ENCODE data around the gene NOPCHAP1.
A peak's percentile ranks its signal among the peaks of the same experiment; 100 is the strongest.

Gene NOPCHAP1

GRCh38 chr12:104953323-104953722 is 32.8 kb upstream of the NOPCHAP1 start:
- H3K9ac ChIP-seq (ENCODE audit: low read length in 2 of 2), result no peak overlapping the region
- no peaks in the 10 kb centered on the region for H3K27me3 ChIP-seq (ENCODE audit: control insufficient read depth in 1 of 2, insufficient read depth in 2 of 2, low read length in 2 of 2)
- no peaks in the 10 kb centered on the region for H3K4me1 ChIP-seq (ENCODE audit: control insufficient read depth, insufficient read depth, low read length)
- no peaks in the 10 kb centered on the region for H3K9me3 ChIP-seq (ENCODE audit: control insufficient read depth in 2 of 2, low read length in 2 of 2)
- no peak overlapping the region for H3K27ac ChIP-seq (ENCODE audit: low read length)
- H3K4me3 ChIP-seq (ENCODE audit: low read length in 2 of 2), result no peak overlapping the region
- no peaks in the 10 kb centered on the region for H3K36me3 ChIP-seq (ENCODE audit: control insufficient read depth in 2 of 2, insufficient read depth in 2 of 2, low read length in 2 of 2)

- Histone ChIP-seq H3K27ac (ENCODE audit: low read length) (no peak overlapping the region), H3K4me3 (ENCODE audit: low read length in 2 of 2) (no peak overlapping the region), H3K27me3 (ENCODE audit: control insufficient read depth in 1 of 2, insufficient read depth in 2 of 2, low read length in 2 of 2) (no peaks in the 10 kb centered on the region), H3K36me3 (ENCODE audit: control insufficient read depth in 2 of 2, insufficient read depth in 2 of 2, low read length in 2 of 2) (no peaks in the 10 kb centered on the region), H3K4me1 (ENCODE audit: control insufficient read depth, insufficient read depth, low read length) (peaks cover 9% of the 10 kb centered on the region), H3K9ac (ENCODE audit: low read length in 2 of 2) (no peak overlapping the region), H3K9me3 (ENCODE audit: control insufficient read depth in 2 of 2, low read length in 2 of 2) (no peaks in the 10 kb centered on the region)
These were observed 30.4 kb upstream of the NOPCHAP1 start for GRCh38 chr12:104955703-104956102.

GRCh38 chr12:104956870-104957718 is 29.0 kb upstream of the NOPCHAP1 start:
- Histone ChIP-seq H3K9me3 (ENCODE audit: control insufficient read depth in 2 of 2, low read length in 2 of 2) (no peaks in the 10 kb centered on the region), H3K9ac (ENCODE audit: low read length in 2 of 2) (peak overlapping the region; percentile 58 to 69), H3K4me1 (ENCODE audit: control insufficient read depth, insufficient read depth, low read length) (peaks cover 9% of the 10 kb centered on the region), H3K27me3 (ENCODE audit: control insufficient read depth in 1 of 2, insufficient read depth in 2 of 2, low read length in 2 of 2) (no peaks in the 10 kb centered on the region), H3K4me3 (ENCODE audit: low read length in 2 of 2) (peak overlapping the region; percentile 65 to 90), H3K27ac (ENCODE audit: low read length) (no peak overlapping the region), H3K36me3 (ENCODE audit: control insufficient read depth in 2 of 2, insufficient read depth in 2 of 2, low read length in 2 of 2) (no peaks in the 10 kb centered on the region)

- Histone ChIP-seq H3K4me3 (ENCODE audit: low read length in 2 of 2) (peak overlapping the region; percentile 65 to 90), H3K27ac (ENCODE audit: low read length) (no peak overlapping the region), H3K36me3 (ENCODE audit: control insufficient read depth in 2 of 2, insufficient read depth in 2 of 2, low read length in 2 of 2) (no peaks in the 10 kb centered on the region), H3K27me3 (ENCODE audit: control insufficient read depth in 1 of 2, insufficient read depth in 2 of 2, low read length in 2 of 2) (no peaks in the 10 kb centered on the region), H3K4me1 (ENCODE audit: control insufficient read depth, insufficient read depth, low read length) (peaks cover 9% of the 10 kb centered on the region), H3K9me3 (ENCODE audit: control insufficient read depth in 2 of 2, low read length in 2 of 2) (no peaks in the 10 kb centered on the region), H3K9ac (ENCODE audit: low read length in 2 of 2) (peak overlapping the region; percentile 64 to 69)
These were observed 28.5 kb upstream of the NOPCHAP1 start for GRCh38 chr12:104957719-104958000.

GRCh38 chr12:104958001-104958804 is 27.9 kb upstream of the NOPCHAP1 start, which contains the start of gene SLC41A2:
TSS of gene SLC41A2 (minus strand) at chr12:104958290. CDS start at chr12:104928527, 29,763 bp downstream.
- Histone ChIP-seq H3K27me3 (ENCODE audit: control insufficient read depth in 1 of 2, insufficient read depth in 2 of 2, low read length in 2 of 2) (no peaks in the 10 kb centered on the region), H3K9me3 (ENCODE audit: control insufficient read depth in 2 of 2, low read length in 2 of 2) (no peaks in the 10 kb centered on the region), H3K27ac (ENCODE audit: low read length) (peak within 1 kb of the TSS; percentile 46), H3K36me3 (ENCODE audit: control insufficient read depth in 2 of 2, insufficient read depth in 2 of 2, low read length in 2 of 2) (no peaks in the 10 kb centered on the region), H3K4me3 (ENCODE audit: low read length in 2 of 2) (peak within 1 kb of the TSS; percentile 79 to 90), H3K4me1 (ENCODE audit: control insufficient read depth, insufficient read depth, low read length) (peaks cover 9% of the 10 kb centered on the region), H3K9ac (ENCODE audit: low read length in 2 of 2) (peak within 1 kb of the TSS; percentile 78 to 80)

- H3K27ac ChIP-seq (ENCODE audit: low read length), result peak overlapping the region; percentile 46
These were observed 27.2 kb upstream of the NOPCHAP1 start for GRCh38 chr12:104958805-104959334.

GRCh38 chr12:104959335-104959841 is 26.7 kb upstream of the NOPCHAP1 start:
- no peak overlapping the region for H3K27ac ChIP-seq (ENCODE audit: low read length)
- H3K9ac ChIP-seq (ENCODE audit: low read length in 2 of 2), result no peak overlapping the region
- H3K4me1 ChIP-seq (ENCODE audit: control insufficient read depth, insufficient read depth, low read length), result peaks cover 9% of the 10 kb centered on the region
- H3K36me3 ChIP-seq (ENCODE audit: control insufficient read depth in 2 of 2, insufficient read depth in 2 of 2, low read length in 2 of 2), result no peaks in the 10 kb centered on the region
- H3K27me3 ChIP-seq (ENCODE audit: control insufficient read depth in 1 of 2, insufficient read depth in 2 of 2, low read length in 2 of 2), result no peaks in the 10 kb centered on the region
- H3K9me3 ChIP-seq (ENCODE audit: control insufficient read depth in 2 of 2, low read length in 2 of 2), result no peaks in the 10 kb centered on the region
- H3K4me3 ChIP-seq (ENCODE audit: low read length in 2 of 2), result peak overlapping the region in 1 of 2 donors; percentile 90

More at GRCh38 chr12:104958805-104959334, 27.2 kb upstream of the NOPCHAP1 start:
- peak overlapping the region; percentile 79 to 90 for H3K4me3 ChIP-seq (ENCODE audit: low read length in 2 of 2)
- no peaks in the 10 kb centered on the region for H3K27me3 ChIP-seq (ENCODE audit: control insufficient read depth in 1 of 2, insufficient read depth in 2 of 2, low read length in 2 of 2)
- no peaks in the 10 kb centered on the region for H3K9me3 ChIP-seq (ENCODE audit: control insufficient read depth in 2 of 2, low read length in 2 of 2)
- peak overlapping the region; percentile 78 to 80 for H3K9ac ChIP-seq (ENCODE audit: low read length in 2 of 2)
- H3K36me3 ChIP-seq (ENCODE audit: control insufficient read depth in 2 of 2, insufficient read depth in 2 of 2, low read length in 2 of 2), result no peaks in the 10 kb centered on the region
- peaks cover 9% of the 10 kb centered on the region for H3K4me1 ChIP-seq (ENCODE audit: control insufficient read depth, insufficient read depth, low read length)

GRCh38 chr12:104960464-104960863 is 25.7 kb upstream of the NOPCHAP1 start:
- Histone ChIP-seq H3K27ac (ENCODE audit: low read length) (no peak overlapping the region), H3K4me1 (ENCODE audit: control insufficient read depth, insufficient read depth, low read length) (peaks cover 9% of the 10 kb centered on the region), H3K27me3 (ENCODE audit: control insufficient read depth in 1 of 2, insufficient read depth in 2 of 2, low read length in 2 of 2) (no peaks in the 10 kb centered on the region), H3K9ac (ENCODE audit: low read length in 2 of 2) (no peak overlapping the region), H3K9me3 (ENCODE audit: control insufficient read depth in 2 of 2, low read length in 2 of 2) (no peaks in the 10 kb centered on the region), H3K4me3 (ENCODE audit: low read length in 2 of 2) (no peak overlapping the region), H3K36me3 (ENCODE audit: control insufficient read depth in 2 of 2, insufficient read depth in 2 of 2, low read length in 2 of 2) (no peaks in the 10 kb centered on the region)

- H3K9me3 ChIP-seq (ENCODE audit: control insufficient read depth in 2 of 2, low read length in 2 of 2), result no peaks in the 10 kb centered on the region
- no peaks in the 10 kb centered on the region for H3K36me3 ChIP-seq (ENCODE audit: control insufficient read depth in 2 of 2, insufficient read depth in 2 of 2, low read length in 2 of 2)
- H3K4me1 ChIP-seq (ENCODE audit: control insufficient read depth, insufficient read depth, low read length), result peaks cover 5% of the 10 kb centered on the region
- no peak overlapping the region for H3K9ac ChIP-seq (ENCODE audit: low read length in 2 of 2)
- H3K27me3 ChIP-seq (ENCODE audit: control insufficient read depth in 1 of 2, insufficient read depth in 2 of 2, low read length in 2 of 2), result no peaks in the 10 kb centered on the region
- no peak overlapping the region for H3K27ac ChIP-seq (ENCODE audit: low read length)
- no peak overlapping the region for H3K4me3 ChIP-seq (ENCODE audit: low read length in 2 of 2)
These were observed 22.4 kb upstream of the NOPCHAP1 start for GRCh38 chr12:104963757-104964156.

- no peaks in the 10 kb centered on the region for H3K9me3 ChIP-seq (ENCODE audit: control insufficient read depth in 2 of 2, low read length in 2 of 2)
- H3K4me1 ChIP-seq (ENCODE audit: control insufficient read depth, insufficient read depth, low read length), result no peaks in the 10 kb centered on the region
- H3K4me3 ChIP-seq (ENCODE audit: low read length in 2 of 2), result no peak overlapping the region
- H3K27me3 ChIP-seq (ENCODE audit: control insufficient read depth in 1 of 2, insufficient read depth in 2 of 2, low read length in 2 of 2), result no peaks in the 10 kb centered on the region
- H3K36me3 ChIP-seq (ENCODE audit: control insufficient read depth in 2 of 2, insufficient read depth in 2 of 2, low read length in 2 of 2), result no peaks in the 10 kb centered on the region
- no peak overlapping the region for H3K9ac ChIP-seq (ENCODE audit: low read length in 2 of 2)
- no peak overlapping the region for H3K27ac ChIP-seq (ENCODE audit: low read length)
These were observed 21.8 kb upstream of the NOPCHAP1 start for GRCh38 chr12:104964167-104964855.

All from stomach smooth muscle (tissue), 2 donors.